WERI-Rb-1 (cell line): ENCODE results near the gene RFC3.
"Not testable (repeated sequence)": the region's sequence is repeated elsewhere in the genome, so short reads cannot be mapped to it uniquely, and the experiment has no call there.

Source experiments
- DNase-seq: peaks from one replicate; pipeline ENCODE4 v3.0.0-alpha.2; 2020
- H3K27ac ChIP-seq: fragments of 250-450 bp; sonication (Bioruptor Pico); 2 replicates; pipeline ENCODE4 v1.5.1; 2020; ENCODE audit warnings: mild to moderate bottlenecking, moderate library complexity
- H3K27me3 ChIP-seq: fragments of 250-450 bp; sonication (Bioruptor Pico); 2 replicates; pipeline ENCODE4 v1.5.1; 2021; ENCODE audit warnings: mild to moderate bottlenecking, low read depth, moderate library complexity; ENCODE audit not compliant: insufficient read depth, severe bottlenecking
- H3K36me3 ChIP-seq: fragments of 250-450 bp; sonication (Bioruptor Pico); 2 replicates; pipeline ENCODE4 v1.5.1; 2020; ENCODE audit warnings: mild to moderate bottlenecking, moderate library complexity
- H3K4me3 ChIP-seq: 2 replicates; pipeline ENCODE4 v1.5.1; 2011; ENCODE audit warnings: low read depth, mild to moderate bottlenecking, control low read depth, low read length
- H3K9me3 ChIP-seq: fragments of 250-450 bp; sonication (Bioruptor Pico); 2 replicates; pipeline ENCODE4 v1.5.1; 2021; ENCODE audit warnings: mild to moderate bottlenecking, moderate library complexity; ENCODE audit not compliant: severe bottlenecking
- CTCF ChIP-seq: IDR thresholded peaks from 2 replicates; pipeline ENCODE4 v1.5.1; 2011; ENCODE audit warnings: low read depth, mild to moderate bottlenecking, control low read depth, inconsistent platforms, low read length

The RFC3 gene

GRCh38 chr13:33782631-33783030 lies 35.3 kb upstream of the RFC3 start:
- DNase-seq, result no peak
- no peak overlapping the region for H3K4me3 ChIP-seq
- H3K9me3 ChIP-seq, result peaks cover 9% of the 10 kb centered on the region
- H3K36me3 ChIP-seq, result no peaks in the 10 kb centered on the region
- no peak for TF ChIP-seq CTCF
- H3K27me3 ChIP-seq, result no peaks in the 10 kb centered on the region
- H3K27ac ChIP-seq, result no peak overlapping the region

GRCh38 chr13:33783212-33783611 lies 34.7 kb upstream of the RFC3 start:
- not testable (repeated sequence) for H3K27ac ChIP-seq, H3K27me3 ChIP-seq, H3K4me3 ChIP-seq, DNase-seq, H3K36me3 ChIP-seq, H3K9me3 ChIP-seq

GRCh38 chr13:33784738-33785137 lies 33.2 kb upstream of the RFC3 start:
- no peak for TF ChIP-seq CTCF
- DNase-seq, result no peak
- H3K27ac ChIP-seq, result no peak overlapping the region
- H3K27me3 ChIP-seq, result no peaks in the 10 kb centered on the region
- no peaks in the 10 kb centered on the region for H3K36me3 ChIP-seq
- H3K9me3 ChIP-seq, result peaks cover 9% of the 10 kb centered on the region
- H3K4me3 ChIP-seq, result no peak overlapping the region

- no peak for DNase-seq
- no peaks in the 10 kb centered on the region for H3K27me3 ChIP-seq
- no peak for TF ChIP-seq CTCF
- peaks cover 9% of the 10 kb centered on the region for H3K9me3 ChIP-seq
- no peak overlapping the region for H3K27ac ChIP-seq
- H3K36me3 ChIP-seq, result no peaks in the 10 kb centered on the region
- no peak overlapping the region for H3K4me3 ChIP-seq
Observed at GRCh38 chr13:33785384-33785783, 32.6 kb upstream of the RFC3 start.

- no peak for DNase-seq
- Histone ChIP-seq H3K27ac (no peak overlapping the region), H3K27me3 (no peaks in the 10 kb centered on the region), H3K4me3 (no peak overlapping the region), H3K9me3 (peaks cover 6% of the 10 kb centered on the region), H3K36me3 (no peaks in the 10 kb centered on the region)
- no peak for TF ChIP-seq CTCF
Observed at GRCh38 chr13:33787051-33787591, 30.8 kb upstream of the RFC3 start.

- no peak overlapping the region for H3K27ac ChIP-seq
- H3K9me3 ChIP-seq, result peaks cover 6% of the 10 kb centered on the region
- H3K27me3 ChIP-seq, result no peaks in the 10 kb centered on the region
- DNase-seq, result no peak
- no peaks in the 10 kb centered on the region for H3K36me3 ChIP-seq
- no peak for TF ChIP-seq CTCF
- H3K4me3 ChIP-seq, result no peak overlapping the region
Observed at GRCh38 chr13:33789066-33789606, 28.8 kb upstream of the RFC3 start.
